Heart right ventricle (tissue), 16 donors: ENCODE results near the gene MYH2. TPM values are rescaled to one million over a fixed set of nuclear protein-coding genes. Genes with fewer than 3 reads are reported as not detected.

Source experiments
- ATAC-seq, 8 donors: fragments of 200-7000 bp; cut with Tn5 transposase; one replicate each; pipeline ENCODE4 v1.9.1; 2020; ENCODE audit warnings: mild to moderate bottlenecking in 8 of 8, moderate library complexity in 8 of 8, moderate number of reproducible peaks in 1 of 8
- DNase-seq, 2 donors: peaks; one replicate each; pipeline ENCODE4 v3.0.0-alpha.2; 2020
- H3K27ac ChIP-seq, 10 donors: fragments of 200-600 bp; sonication (generic) in 2 of 10; one replicate each; pipeline versions ENCODE4 v1.5.0 to v1.8.0; 2020 to 2022; ENCODE audit warnings: mild to moderate bottlenecking in 3 of 10
- H3K27me3 ChIP-seq, 7 donors: fragments of 200-600 bp; one replicate each; pipeline ENCODE4 v1.8.0; 2021 to 2022; ENCODE audit warnings: mild to moderate bottlenecking in 2 of 7
- H3K36me3 ChIP-seq, 9 donors: fragments of 200-600 bp; sonication (generic) in 1 of 9; one replicate each; pipeline versions ENCODE4 v1.5.0 to v1.8.0; 2020 to 2022; ENCODE audit warnings: mild to moderate bottlenecking in 2 of 9
- H3K4me1 ChIP-seq, 9 donors: fragments of 200-600 bp; sonication (generic) in 1 of 9; one replicate each; pipeline versions ENCODE4 v1.5.0 to v1.8.0; 2020 to 2022; ENCODE audit warnings: mild to moderate bottlenecking in 4 of 9
- H3K4me3 ChIP-seq, 10 donors: fragments of 200-600 bp; sonication (generic) in 2 of 10; one replicate each; pipeline versions ENCODE4 v1.5.0 to v1.8.0; 2020 to 2022; ENCODE audit warnings: mild to moderate bottlenecking in 7 of 10, moderate library complexity in 2 of 10
- H3K9me3 ChIP-seq, 11 donors: fragments of 200-600 bp in 10 of 11; sonication (generic) in 2 of 11; one replicate each; pipeline versions ENCODE4 v1.5.0 to v1.8.0; 2013 to 2022; ENCODE audit warnings: mild to moderate bottlenecking in 2 of 11, control low read depth in 1 of 11, moderate library complexity in 1 of 11
- CTCF ChIP-seq, 9 donors: fragments of 200-600 bp; sonication (generic) in 2 of 9; IDR thresholded peaks; one replicate each; pipeline versions ENCODE4 v1.5.0 to v1.8.0; 2021 to 2022; ENCODE audit warnings: antibody characterized with exemption in 9 of 9, mild to moderate bottlenecking in 5 of 9, moderate library complexity in 1 of 9
- WGBS, 2 donors: extraction: QIAGEN DNeasy Blood & Tissue Kit; methylation state at CpG; one replicate each; pipeline ENCODE4 v1.1.7; 2013; ENCODE audit warnings: inconsistent platforms in 1 of 2; 5-methylcytosine and 5-hydroxymethylcytosine counted together
- intact Hi-C, 10 donors: fragments of 100-400 bp; cut with DNase I; formaldehyde crosslinking; loops; one replicate each; pipeline versions ENCODE4 v1.11.1 to v1.14.2; 2022
- long read RNA-seq, 3 donors: library from polyadenylated mRNA; unstranded; transcript quantifications; one replicate each; pipeline ENCODE4 v2.0.0, GENCODE V29; 2020 to 2021
- polyA plus RNA-seq, 2 donors: library from polyadenylated mRNA; stranded (reverse); fragments of 200-250 nt; gene quantifications; one replicate each; pipeline ENCODE4 v1.2.3, GENCODE V29; 2013
- total RNA-seq, 10 donors: library from RNA; stranded (reverse); fragmentation: NEBNext Ultra II Directional in 3 of 10; extraction: Animal tissue kit (Norgen Biotek cat#: 25700) in 3 of 10; gene quantifications; one replicate each; pipeline versions ENCODE4 v1.2.1 to v1.2.4, GENCODE V29; 2021 to 2023
- donor health status: Arrhythmogenic right ventricular cardiomyopathy.
- donor health status: ischemic (EF 13 %, LVEDD 7.1; RV severe dilation, severe dysfunction).
- donor health status: healthy with polysubstance abuse.
- donor health status: DM: no; HTN: yes; CAD: no.
- donor health status: DM: no; HTN: no; CAD: no.
- donor health status: ischemic (EF 25% LVEDD 6.9; RV normal size, moderate dysfunction).
- donor health status: ischemic (EF 25% LVEDD 5.7; RV mildly dilated, moderate dysfunction).
- donor health status: healthy.
- donor health status: DM: yes; HTN: yes; CAD: no.
- donor health status: Ischemic cardiomyopathy.
- donor health status: ischemic (EF 35%, LVEDD 5.7; RV mildly dilated, moderate dysfunction).
- donor health status: nonischemic (EF 11% LVEDD 7.7; RV severe dilation, severe dysfunction).
- donor health status: DM: yes; HTN: yes; CAD: no.
- donor health status: PGD.
- donor health status: ischemic (EF 29% LVEDD 5.4; RV normal size, mild dysfunction).
- donor health status: nonischemic (EF 23%, LVEDD 6.1; RV moderate dilation, normal function).

MYH2 gene
- under 1 TPM in 4 of 10 donors, not detected in 6; 0.05 to 0.18 (median 0.06) TPM for total RNA-seq
- polyA plus RNA-seq: under 1 TPM in 1 of 2 donors, not detected in 1; 0.03 TPM
- long read RNA-seq, donor 1: 0 reads
- long read RNA-seq, donor 2: 0 reads
- long read RNA-seq, donor 3: 0 reads

- H3K4me3 ChIP-seq: no peak within 1 kb of the TSS
- ATAC-seq: no peak
- H3K36me3 ChIP-seq: no peaks in the 10 kb centered on the region
- H3K4me1 ChIP-seq: no peaks in the 10 kb centered on the region
- DNase-seq: no peak
- H3K9me3 ChIP-seq: no peaks in the 10 kb centered on the region
- H3K27ac ChIP-seq: no peak within 1 kb of the TSS
- no peak for TF ChIP-seq CTCF (IDR thresholded peaks at IDR 0.05)
- peaks cover 0 to 7% (median 0%) of the 10 kb centered on the region in 7 donors for H3K27me3 ChIP-seq
- WGBS, 2 donors: 47 to 60% methylated on average over 9 of the region's 9 CpGs
- intact Hi-C loops: no loop called here
Observed at GRCh38 chr17:10549096-10549842, at the start of gene MYH2. MYH2 (minus strand) TSS chr17:10549658; CDS start chr17:10547920, 1,738 bp downstream.

- Histone ChIP-seq H3K36me3 (no peaks in the 10 kb centered on the region), H3K4me1 (no peaks in the 10 kb centered on the region), H3K27me3 (peaks cover 0 to 17% (median 6%) of the 10 kb centered on the region in 7 donors), H3K27ac (no peak overlapping the region), H3K9me3 (peaks cover 0 to 8% (median 0%) of the 10 kb centered on the region in 11 donors), H3K4me3 (no peak overlapping the region)
- 65 to 70% methylated on average over 2 of the region's 2 CpGs for WGBS, 2 donors
- no peak for DNase-seq
- intact Hi-C loops: no loop called here
- no peak for ATAC-seq
- no peak for TF ChIP-seq CTCF (IDR thresholded peaks at IDR 0.05)
Observed at GRCh38 chr17:10598621-10599020, 49.2 kb upstream of the MYH2 start.

GRCh38 chr17:10589553-10590145 is 40.2 kb upstream of the MYH2 start:
- no peak for DNase-seq
- WGBS, 2 donors: 53 to 65% methylated on average over 8 of the region's 8 CpGs
- TF ChIP-seq CTCF (IDR thresholded peaks at IDR 0.05): no peak
- intact Hi-C loops: no loop called here
- no peaks in the 10 kb centered on the region for H3K4me1 ChIP-seq
- peaks cover 0 to 8% (median 0%) of the 10 kb centered on the region in 11 donors for H3K9me3 ChIP-seq
- no peak for ATAC-seq
- H3K4me3 ChIP-seq: no peak overlapping the region
- H3K27ac ChIP-seq: no peak overlapping the region
- peaks cover 0 to 20% (median 0%) of the 10 kb centered on the region in 7 donors for H3K27me3 ChIP-seq
- H3K36me3 ChIP-seq: no peaks in the 10 kb centered on the region

GRCh38 chr17:10585529-10585928 is 36.1 kb upstream of the MYH2 start:
- 65 to 74% methylated on average over 9 of the region's 9 CpGs for WGBS, 2 donors
- peaks cover 0 to 2% (median 0%) of the 10 kb centered on the region in 11 donors for H3K9me3 ChIP-seq
- no peak overlapping the region for H3K4me3 ChIP-seq
- ATAC-seq: no peak
- intact Hi-C loops: no loop called here
- TF ChIP-seq CTCF (IDR thresholded peaks at IDR 0.05): no peak
- no peak overlapping the region for H3K27ac ChIP-seq
- H3K27me3 ChIP-seq: peaks cover 0 to 16% (median 0%) of the 10 kb centered on the region in 7 donors
- H3K4me1 ChIP-seq: no peaks in the 10 kb centered on the region
- no peaks in the 10 kb centered on the region for H3K36me3 ChIP-seq
- no peak for DNase-seq
